A673 (cell line): ENCODE measurements around the gene STARD5.

Experiments used
- EZH2 ChIP-seq: fragments of 200-600 bp; sonication (generic); IDR thresholded peaks from 2 replicates; pipeline ENCODE4 v1.6.1; 2017; ENCODE audit warnings: borderline replicate concordance, low read depth, mild to moderate bottlenecking, mixed read lengths, antibody characterized with exemption, low read length; ENCODE audit not compliant: poor library complexity, severe bottlenecking
- TF ChIP-seq, protein P1 (sequence below): fragments of 300-800, 200-600 bp; sonication (generic); conservative IDR thresholded peaks from 2 replicates; pipeline ENCODE4 v1.5.1; 2017; ENCODE audit warnings: low read depth, mild to moderate bottlenecking, antibody characterized with exemption, low read length, moderate library complexity, mixed read lengths

DNA sequence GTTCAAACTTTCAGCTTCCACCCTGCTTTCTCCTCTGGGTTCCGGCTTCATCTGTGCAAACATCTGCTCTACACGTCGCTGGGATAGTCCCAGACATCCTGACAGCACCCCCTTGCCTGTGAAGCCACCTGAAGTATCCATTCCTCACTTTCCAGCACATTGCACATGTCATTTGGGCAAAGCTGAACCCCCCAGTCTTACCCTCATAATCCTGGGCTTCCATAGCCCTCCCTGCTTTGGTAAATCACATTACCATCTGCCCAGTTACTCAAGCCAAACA is 42.5 kb downstream of the STARD5 start:
- TF ChIP-seq, protein P1, sequence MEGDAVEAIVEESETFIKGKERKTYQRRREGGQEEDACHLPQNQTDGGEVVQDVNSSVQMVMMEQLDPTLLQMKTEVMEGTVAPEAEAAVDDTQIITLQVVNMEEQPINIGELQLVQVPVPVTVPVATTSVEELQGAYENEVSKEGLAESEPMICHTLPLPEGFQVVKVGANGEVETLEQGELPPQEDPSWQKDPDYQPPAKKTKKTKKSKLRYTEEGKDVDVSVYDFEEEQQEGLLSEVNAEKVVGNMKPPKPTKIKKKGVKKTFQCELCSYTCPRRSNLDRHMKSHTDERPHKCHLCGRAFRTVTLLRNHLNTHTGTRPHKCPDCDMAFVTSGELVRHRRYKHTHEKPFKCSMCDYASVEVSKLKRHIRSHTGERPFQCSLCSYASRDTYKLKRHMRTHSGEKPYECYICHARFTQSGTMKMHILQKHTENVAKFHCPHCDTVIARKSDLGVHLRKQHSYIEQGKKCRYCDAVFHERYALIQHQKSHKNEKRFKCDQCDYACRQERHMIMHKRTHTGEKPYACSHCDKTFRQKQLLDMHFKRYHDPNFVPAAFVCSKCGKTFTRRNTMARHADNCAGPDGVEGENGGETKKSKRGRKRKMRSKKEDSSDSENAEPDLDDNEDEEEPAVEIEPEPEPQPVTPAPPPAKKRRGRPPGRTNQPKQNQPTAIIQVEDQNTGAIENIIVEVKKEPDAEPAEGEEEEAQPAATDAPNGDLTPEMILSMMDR: no peak
- TF ChIP-seq EZH2: no peak
